ENCODE results near the gene CACNA1E.
"Not testable (repeated sequence)": the region's sequence is repeated elsewhere in the genome, so short reads cannot be mapped to it uniquely, and the experiment has no call there.

GRCh38 chr1:181832173-181832880 lies 349.0 kb downstream of the CACNA1E start:
- TF ChIP-seq POLR2A, CTCF (IDR thresholded peaks at IDR 0.05): not testable (repeated sequence)

Data from Peyer's patch (tissue), 4 donors.